Activated CD4-positive, alpha-beta T cell treated with anti-CD3 and anti-CD28 coated beads, Interleukin-2, amount 50 U/mL, for 24 hours (primary cell): ENCODE measurements around the gene PRG2.

ENCODE experiments used
- DNase-seq, 2 donors: peaks; one replicate each; pipeline ENCODE4 v3.0.0-alpha.2; 2020; ENCODE audit warnings: low read depth in 1 of 2, low spot score in 1 of 2

Gene PRG2

GRCh38 chr11:57390535-57390934, at the start of gene PRG2:
Gene PRG2, minus strand, starts transcription at chr11:57390650. Its CDS starts 706 bp downstream, at chr11:57389944.
- no peak for DNase-seq

GRCh38 chr11:57439786-57440185, 49.3 kb upstream of the PRG2 start:
- DNase-seq, result no peak

GRCh38 chr11:57438345-57439285, 48.2 kb upstream of the PRG2 start:
- no peak for DNase-seq

- no peak for DNase-seq
Measured at GRCh38 chr11:57436031-57436430, 45.6 kb upstream of the PRG2 start.

GRCh38 chr11:57434640-57435546, 44.4 kb upstream of the PRG2 start:
- no peak for DNase-seq

GRCh38 chr11:57432714-57433163, 42.3 kb upstream of the PRG2 start:
- DNase-seq, result no peak

- DNase-seq, result no peak
Measured at GRCh38 chr11:57432149-57432561, 41.7 kb upstream of the PRG2 start.

- DNase-seq, result no peak
Measured at GRCh38 chr11:57430952-57431351, 40.5 kb upstream of the PRG2 start.

- DNase-seq, result no peak
Measured at GRCh38 chr11:57429946-57430345, 39.5 kb upstream of the PRG2 start.

GRCh38 chr11:57428643-57429042, 38.2 kb upstream of the PRG2 start:
- no peak for DNase-seq

GRCh38 chr11:57427727-57428082, 37.3 kb upstream of the PRG2 start:
- no peak for DNase-seq

- peak; percentile 60 to 76 for DNase-seq
Measured at GRCh38 chr11:57426929-57427726, 36.7 kb upstream of the PRG2 start, which contains the start of gene SLC43A3. Gene SLC43A3, minus strand, starts transcription at chr11:57427121. Its CDS starts 949 bp downstream, at chr11:57426172.

GRCh38 chr11:57426439-57426928, 36.0 kb upstream of the PRG2 start:
- no peak for DNase-seq

- no peak for DNase-seq
Measured at GRCh38 chr11:57425565-57426438, 35.4 kb upstream of the PRG2 start.

- DNase-seq, result peak; percentile 69 to 90
Measured at GRCh38 chr11:57424792-57425564, 34.5 kb upstream of the PRG2 start.

- DNase-seq, result no peak
Measured at GRCh38 chr11:57424137-57424791, 33.8 kb upstream of the PRG2 start.

- no peak for DNase-seq
Measured at GRCh38 chr11:57422669-57423068, 32.2 kb upstream of the PRG2 start.

GRCh38 chr11:57421805-57422204, 31.4 kb upstream of the PRG2 start:
- no peak for DNase-seq
